HG03066 (cell line): ENCODE measurements around the gene NXPE3.

ENCODE experiments used
- ATAC-seq: cut with Tn5 transposase; IDR thresholded peaks from one replicate; pipeline ENCODE4 v1.9.1; 2021; ENCODE audit warnings: low read depth; ENCODE audit not compliant: unreplicated experiment

The NXPE3 gene

DNA sequence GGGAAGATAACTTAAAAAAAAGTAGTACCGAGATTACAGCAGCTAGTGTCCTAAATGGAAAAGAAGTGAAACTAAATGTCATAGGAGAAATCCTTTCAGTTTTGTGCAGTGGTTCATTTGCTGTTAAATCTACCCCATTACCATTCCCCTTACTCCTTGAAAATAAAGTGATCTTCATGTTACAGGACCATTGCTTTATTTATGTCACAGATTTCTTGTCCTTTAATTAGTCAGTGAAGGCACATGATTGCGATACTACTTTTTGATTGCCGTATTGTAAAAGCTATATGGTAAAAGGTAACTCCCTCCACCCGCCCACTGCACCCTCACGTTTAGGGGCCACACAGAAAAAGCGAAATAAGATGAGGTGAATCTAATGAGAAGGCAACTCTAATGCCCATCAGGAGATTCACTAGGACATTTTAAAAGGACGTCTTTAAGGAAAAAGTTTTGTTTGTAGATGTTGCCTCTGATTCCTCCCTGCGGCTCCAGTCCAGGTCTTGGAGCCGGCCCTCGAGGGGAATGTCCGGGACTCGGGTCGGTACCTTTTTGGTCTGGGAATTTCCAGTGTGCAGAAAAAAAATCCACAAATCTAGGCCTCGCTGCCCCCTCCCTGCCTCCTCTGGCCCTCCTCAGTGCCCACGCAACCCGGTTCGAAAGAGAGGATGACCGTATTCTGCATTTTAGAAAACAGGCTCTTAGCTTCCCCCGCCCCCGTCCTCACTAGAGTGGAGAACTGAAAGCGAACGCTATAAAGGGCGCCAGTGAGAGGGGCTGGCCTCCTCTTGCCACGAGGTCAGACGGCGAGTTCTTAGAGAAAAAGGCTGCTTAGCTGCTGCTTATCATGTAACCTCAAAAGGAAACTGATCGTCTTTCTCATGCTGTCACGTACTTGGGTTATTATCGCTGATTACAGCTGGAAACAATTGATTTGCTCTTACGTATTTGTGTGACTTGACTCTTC, 48.5 kb downstream of the NXPE3 start:
- ATAC-seq: peak; percentile 81

- no peak for ATAC-seq
Measured at GRCh38 chr3:101828276-101828675, 49.3 kb downstream of the NXPE3 start.

DNA sequence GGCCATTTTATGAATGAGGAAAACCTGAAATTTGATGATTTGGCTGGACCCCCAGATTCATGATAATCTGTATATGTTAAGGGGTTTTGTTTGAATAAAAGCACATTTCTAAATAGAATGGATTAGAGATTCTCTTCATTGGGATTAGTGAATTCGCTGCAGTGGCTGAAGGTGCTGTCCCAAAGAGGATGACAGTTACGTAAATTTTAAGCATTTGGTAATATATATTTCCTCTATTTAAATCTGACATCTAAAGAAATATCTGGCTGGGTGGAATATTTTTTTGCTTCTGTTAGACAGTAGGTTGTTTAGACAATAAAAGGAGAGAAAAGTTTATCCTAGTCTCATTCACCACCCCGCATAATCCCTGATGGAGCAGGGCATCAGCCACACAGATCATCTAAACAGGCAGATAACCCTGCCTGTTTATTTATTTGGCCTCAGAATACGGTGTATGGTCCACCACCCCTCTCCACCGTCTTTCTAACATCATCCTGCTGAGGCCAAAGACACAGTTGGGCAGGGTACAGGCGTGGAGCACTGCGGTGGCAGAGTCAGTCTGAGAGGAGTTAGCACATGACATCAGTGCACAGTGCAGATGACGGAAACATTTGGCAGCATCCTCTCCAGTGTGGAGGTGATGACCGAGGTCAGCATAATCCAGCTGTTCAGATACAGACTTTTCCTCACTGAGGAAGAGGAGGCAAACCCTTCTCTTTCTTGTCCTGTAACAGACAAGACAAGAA, 49.9 kb downstream of the NXPE3 start:
- peak; percentile 48 for ATAC-seq

- no peak for ATAC-seq
Measured at GRCh38 chr3:101829437-101829830, 50.4 kb downstream of the NXPE3 start.

- no peak for ATAC-seq
Measured at GRCh38 chr3:101829874-101830273, 50.9 kb downstream of the NXPE3 start.

DNA sequence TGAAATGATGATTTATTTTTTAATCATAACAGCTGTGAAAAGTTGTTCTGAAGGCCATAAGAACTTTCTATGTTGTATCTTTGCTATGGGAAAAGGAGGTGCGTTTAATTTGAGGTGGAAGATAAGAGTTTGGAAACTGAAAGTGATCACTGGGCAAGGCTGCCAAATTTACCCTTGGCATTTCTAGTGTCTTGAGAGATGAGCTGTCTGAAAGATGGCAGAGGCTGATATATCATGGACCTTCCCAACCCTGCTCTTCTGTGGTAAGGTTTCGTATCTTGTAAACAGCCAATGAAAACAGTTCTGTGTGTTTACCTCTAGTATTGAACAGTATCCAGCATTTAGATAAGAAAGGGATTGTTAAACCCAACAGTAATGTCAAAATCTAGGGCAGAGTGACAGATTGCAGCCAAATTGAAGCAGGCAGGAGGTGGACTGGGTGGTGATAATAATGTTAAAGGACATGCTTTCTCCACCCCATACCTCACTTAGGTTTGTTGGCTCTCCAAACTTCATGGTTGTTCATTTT, 54.5 kb downstream of the NXPE3 start:
- no peak for ATAC-seq

DNA sequence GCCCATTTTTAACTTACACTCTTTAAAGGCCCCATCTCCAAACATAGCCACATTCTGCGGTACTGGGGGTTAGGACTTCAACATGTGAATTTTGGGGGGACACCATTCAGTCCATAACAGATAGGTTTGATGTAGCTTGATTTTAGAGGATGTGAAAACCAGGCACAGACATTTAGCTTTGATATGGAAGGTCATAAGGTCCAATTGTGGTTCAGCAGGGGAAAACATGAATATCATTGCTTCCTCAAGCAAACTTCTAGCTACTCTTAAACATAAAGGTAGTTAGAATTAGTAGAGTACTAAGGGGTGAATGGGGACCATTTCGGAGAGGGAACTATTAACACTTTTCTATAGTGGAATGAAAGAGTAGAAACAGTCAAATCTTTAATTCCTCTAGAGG, 56.7 kb downstream of the NXPE3 start:
- no peak for ATAC-seq

GRCh38 chr3:101836160-101836559, 57.1 kb downstream of the NXPE3 start:
- no peak for ATAC-seq

DNA sequence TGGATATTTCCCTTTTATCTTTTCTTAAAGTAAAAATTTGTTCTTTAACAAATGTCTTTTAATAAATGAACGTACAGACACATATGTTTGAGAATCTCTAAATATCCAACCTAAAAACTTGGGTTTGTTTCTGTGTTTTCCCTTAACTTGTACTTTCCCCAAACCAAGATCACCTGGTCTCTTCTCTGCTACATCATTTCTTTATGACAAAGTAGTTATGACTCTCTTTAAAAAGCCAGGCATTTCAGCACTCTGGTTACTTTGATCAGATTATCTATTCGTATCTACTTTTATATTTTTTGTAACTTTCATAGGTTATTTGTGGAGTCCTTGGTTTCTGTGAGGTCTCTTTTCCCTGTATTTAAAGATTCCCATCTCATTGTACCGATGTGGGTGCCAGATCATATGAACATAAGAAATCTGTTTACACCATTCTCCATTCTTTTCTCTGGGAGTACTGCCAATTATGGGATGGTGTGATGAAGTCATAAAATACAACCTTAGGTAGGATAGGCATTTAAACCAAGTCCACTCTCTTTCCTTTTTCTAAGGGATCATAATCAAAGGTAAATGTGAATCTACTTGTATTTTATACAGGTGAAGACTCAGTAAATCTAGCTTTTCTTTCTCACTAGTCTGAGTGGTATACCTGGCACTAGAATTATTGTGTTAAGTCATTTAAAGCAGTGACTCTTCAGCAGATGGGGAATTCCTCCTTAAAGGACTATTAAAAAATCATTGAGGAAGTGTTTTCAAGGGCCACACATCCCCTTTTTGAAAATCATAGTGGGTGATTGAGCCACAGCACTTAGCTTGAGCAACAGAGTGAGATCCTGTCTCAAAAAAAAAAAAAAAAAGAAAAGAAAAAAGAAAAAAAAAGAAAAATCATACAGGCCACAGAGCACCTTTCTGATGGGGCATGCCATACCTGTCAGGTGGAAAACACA, 57.9 kb downstream of the NXPE3 start:
- no peak for ATAC-seq

- ATAC-seq: no peak
Measured at GRCh38 chr3:101838691-101839090, 59.7 kb downstream of the NXPE3 start.

- ATAC-seq: no peak
Measured at GRCh38 chr3:101840066-101840465, 61.1 kb downstream of the NXPE3 start.

GRCh38 chr3:101842245-101842934, 63.4 kb downstream of the NXPE3 start:
- ATAC-seq: no peak

DNA sequence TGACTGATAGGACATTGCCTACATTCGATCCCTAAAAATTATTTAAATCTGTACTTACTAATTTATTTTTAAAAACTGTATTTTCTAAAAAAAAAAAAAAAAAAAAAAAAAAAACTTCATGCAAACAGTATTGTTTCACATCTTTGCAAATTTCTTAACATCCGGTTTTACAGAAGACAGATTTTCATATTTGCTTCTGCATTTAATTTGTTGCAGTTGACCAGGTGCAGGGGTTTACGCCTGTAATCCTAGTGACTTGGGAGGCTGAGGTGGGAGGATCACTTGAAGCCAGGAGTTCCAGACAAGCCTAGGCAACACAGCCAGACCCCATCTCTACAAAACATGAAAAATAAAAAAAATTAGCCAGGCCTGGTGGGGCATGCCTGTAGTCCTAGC, 63.9 kb downstream of the NXPE3 start:
- no peak for ATAC-seq

- ATAC-seq: no peak
Measured at GRCh38 chr3:101845425-101845824, 66.4 kb downstream of the NXPE3 start.

DNA sequence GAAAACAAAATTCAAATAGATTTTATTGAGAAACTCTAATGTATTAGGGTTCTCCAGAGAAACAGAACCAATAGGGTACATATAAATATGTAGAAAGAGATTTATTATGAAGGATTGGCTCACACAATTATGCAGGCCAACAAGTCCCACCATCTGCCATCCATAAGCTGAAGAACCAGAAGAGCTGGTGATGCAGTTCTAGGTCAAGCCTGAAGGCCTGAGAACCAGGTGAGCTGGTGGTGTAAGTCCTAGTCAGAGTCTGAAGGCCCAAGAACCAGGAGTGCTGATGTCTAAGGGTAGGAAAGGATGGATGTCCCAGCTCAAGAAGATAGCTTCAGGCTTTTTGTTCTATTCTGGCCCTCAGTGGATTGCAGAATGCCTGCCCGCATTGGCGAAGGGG, 67.7 kb downstream of the NXPE3 start:
- no peak for ATAC-seq

GRCh38 chr3:101847328-101847727, 68.3 kb downstream of the NXPE3 start:
- ATAC-seq: no peak

- no peak for ATAC-seq
Measured at GRCh38 chr3:101848326-101848725, 69.3 kb downstream of the NXPE3 start.

DNA sequence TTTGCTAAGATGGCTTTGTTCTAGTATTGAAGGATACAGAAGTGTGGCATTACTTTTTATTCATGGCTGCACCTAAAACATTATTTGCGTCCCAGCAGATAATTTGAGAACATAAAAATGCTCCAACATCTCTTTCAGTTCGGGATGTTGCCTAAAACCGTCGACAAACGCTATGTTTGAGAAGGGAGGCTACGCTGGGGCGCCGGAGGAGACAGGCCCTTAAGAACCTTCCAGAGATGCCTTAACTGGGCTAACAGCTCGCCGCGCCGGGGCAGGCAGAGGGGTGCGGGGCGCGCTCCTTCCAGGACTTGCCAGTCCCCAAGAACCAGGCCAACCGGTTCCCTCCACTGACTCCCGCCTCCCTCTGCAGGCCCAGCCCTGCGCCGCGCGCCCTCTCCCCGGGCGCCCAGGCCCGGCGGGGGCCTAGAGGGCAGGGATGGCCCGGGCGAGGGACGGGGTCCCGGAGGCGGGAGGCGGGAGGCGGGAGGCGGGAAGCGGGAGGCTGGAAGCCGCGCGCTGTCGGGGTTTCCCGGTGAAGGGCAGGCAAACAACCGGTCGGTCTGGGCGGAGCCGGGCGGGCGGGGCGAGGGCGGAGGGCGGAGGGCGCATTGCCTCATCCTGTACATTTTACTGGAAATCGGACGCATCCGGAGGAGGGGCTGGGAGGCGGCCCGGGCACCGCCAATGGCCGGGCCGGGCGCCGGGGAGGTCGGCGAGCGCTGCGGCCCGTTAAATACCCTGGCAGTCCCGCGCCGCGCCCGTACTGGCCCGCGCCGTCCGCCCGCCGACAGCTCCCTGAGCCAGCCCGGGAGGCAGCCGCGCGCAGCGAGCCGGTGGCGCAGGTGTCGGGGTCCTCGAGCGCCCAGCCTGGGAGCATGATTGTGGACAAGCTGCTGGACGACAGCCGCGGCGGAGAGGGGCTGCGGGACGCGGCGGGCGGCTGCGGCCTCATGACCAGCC, 70.0 kb downstream of the NXPE3 start, which contains the start of gene NFKBIZ:
Gene NFKBIZ, plus strand, starts transcription at position 761 of the 960 bp plus-strand sequence. Its CDS starts 115 bp downstream, at position 876.
- ATAC-seq: peak; percentile 76
